Endothelial cell of umbilical vein (primary cell): Measurements from ENCODE around the gene CNGA4. TPM values are rescaled to one million over a fixed set of nuclear protein-coding genes. Genes with fewer than 3 reads are reported as not detected.

ENCODE experiments used
- BruUV-seq: library from RNA; stranded (reverse); fragments of 400-500 nt; replicated peaks from 2 replicates; lab custom pipeline; 2021; lab: Mats Ljungman, UMichigan
- CTCF ChIA-PET: fragments of 300-600, 350-600 bp; sonication (Branson Sonifier 250); formaldehyde crosslinking; loops from one replicate; lab custom pipeline; 2021; ENCODE audit warnings: antibody characterized with exemption, inconsistent platforms; lab: Charles Lee
- POLR2A ChIA-PET: fragments of 300-600, 350-600 bp; sonication (Branson Sonifier 250); formaldehyde crosslinking; loops from one replicate; lab custom pipeline; 2021; ENCODE audit warnings: antibody characterized with exemption, inconsistent platforms; lab: Charles Lee
- DNase-seq: peaks from one replicate; pipeline ENCODE4 v3.0.0-alpha.2; 2011; ENCODE audit warnings: low read depth, low spot score
- FAIRE-seq: peaks from 2 replicates; lab custom pipeline; 2011; peaks lifted over from hg19 to GRCh38; lab: Jason Lieb, UNC
- H2AFZ ChIP-seq: 2 replicates; pipeline ENCODE4 v1.6.0; 2012; ENCODE audit warnings: low read depth, low read length, control low read depth, inconsistent platforms
- H3K27ac ChIP-seq: 2 replicates; pipeline ENCODE4 v1.5.1; 2011; ENCODE audit warnings: low read depth, mild to moderate bottlenecking, control low read depth, low read length, moderate library complexity; ENCODE audit not compliant: insufficient read depth
- H3K27me3 ChIP-seq, 2 experiments: 2 replicates each; pipeline versions ENCODE4 v1.6.0 to v1.6.1; 2011; ENCODE audit warnings: low read length in 2 of 2, mixed read lengths in 1 of 2; ENCODE audit not compliant: control insufficient read depth in 2 of 2, insufficient read depth in 2 of 2
- H3K36me3 ChIP-seq, 2 experiments: 2 replicates in 1 of 2; 3 replicates in 1 of 2; pipeline ENCODE4 v1.5.1; 2011; ENCODE audit warnings: low read length in 2 of 2, mild to moderate bottlenecking in 1 of 2, moderate library complexity in 1 of 2; ENCODE audit not compliant: control insufficient read depth in 2 of 2, insufficient read depth in 2 of 2; ENCODE audit errors: extremely low read depth in 1 of 2
- H3K4me1 ChIP-seq: 3 replicates; pipeline ENCODE4 v1.5.1; 2011; ENCODE audit warnings: mild to moderate bottlenecking, low read length; ENCODE audit not compliant: control insufficient read depth, insufficient read depth; ENCODE audit errors: extremely low read depth
- H3K4me2 ChIP-seq: 2 replicates; pipeline ENCODE4 v1.6.1; 2011; ENCODE audit warnings: low read length, control low read depth, mixed read lengths; ENCODE audit not compliant: insufficient read depth
- H3K4me3 ChIP-seq, 3 experiments: fragments of 200-600 bp in 1 of 3; sonication (generic), shearing (Covaris generic) in 1 of 3; replicated peaks in 1 of 3; 2 replicates each; pipeline ENCODE4 v1.5.1; 2011 to 2016; ENCODE audit warnings: control low read depth in 3 of 3, low read length in 3 of 3, mild to moderate bottlenecking in 2 of 3, inconsistent platforms in 1 of 3, low read depth in 1 of 3, moderate library complexity in 1 of 3; ENCODE audit not compliant: insufficient read depth in 1 of 3
- H3K79me2 ChIP-seq: 2 replicates; pipeline ENCODE4 v1.6.0; 2012; ENCODE audit warnings: low read length, inconsistent platforms; ENCODE audit not compliant: control insufficient read depth, insufficient read depth
- H3K9ac ChIP-seq: replicated peaks from 2 replicates; pipeline ENCODE3; 2011; ENCODE audit warnings: low read length, control low read depth; ENCODE audit not compliant: insufficient read depth; ENCODE audit errors: extremely low read depth
- H3K9me1 ChIP-seq: replicated peaks from 3 replicates; pipeline ENCODE4 v1.6.0; 2011; ENCODE audit warnings: mild to moderate bottlenecking, low read length; ENCODE audit not compliant: control insufficient read depth, insufficient read depth; ENCODE audit errors: extremely low read depth
- H3K9me3 ChIP-seq: replicated peaks from 2 replicates; pipeline ENCODE4 v1.5.1; 2012; ENCODE audit warnings: low read length, inconsistent platforms; ENCODE audit not compliant: control insufficient read depth, insufficient read depth
- H4K20me1 ChIP-seq: replicated peaks from 2 replicates; pipeline ENCODE3; 2011; ENCODE audit warnings: mild to moderate bottlenecking, low read length; ENCODE audit not compliant: control insufficient read depth, insufficient read depth; ENCODE audit errors: extremely low read depth
- EZH2 ChIP-seq: IDR thresholded peaks from 2 replicates; pipeline ENCODE4 v1.6.1; 2012; ENCODE audit warnings: borderline replicate concordance, low read depth, mild to moderate bottlenecking, moderate library complexity, low read length, inconsistent platforms; ENCODE audit not compliant: severe bottlenecking
- GATA2 ChIP-seq: IDR thresholded peaks from 2 replicates; pipeline ENCODE4 v1.7.0; 2011; ENCODE audit warnings: low read depth, mild to moderate bottlenecking, moderate library complexity, mixed read lengths, low read length; ENCODE audit not compliant: insufficient read length, insufficient read depth
- POLR2A ChIP-seq: IDR thresholded peaks from 2 replicates; pipeline ENCODE4 v1.6.1; 2012; ENCODE audit warnings: low read depth, mild to moderate bottlenecking, control low read depth, low read length
- dilution Hi-C: fragments of 300-500 bp; cut with MboI; formaldehyde crosslinking; loops from one replicate; pipeline ENCODE4 v1.15.0; 2019; ENCODE audit warnings: low sequenced_read_pairs; ENCODE audit not compliant: extremely low pct_ligation_motif_present
- intact Hi-C: fragments of 100-400 bp; cut with micrococcal nuclease; formaldehyde crosslinking; loops from one replicate; pipeline ENCODE4 v1.10.0; 2022
- polyA plus RNA-seq, 4 experiments: library from polyadenylated mRNA; depleted of rRNA in 3 of 4; stranded (reverse) in 3 of 4; unstranded in 1 of 4; fragments of >200 nt; gene quantifications; 2 replicates each; pipeline versions ENCODE4 v1.2.1 to v1.2.3, GENCODE V29; 2011 to 2012; ENCODE audit warnings: missing spikeins in 1 of 4
- total RNA-seq: library from RNA; stranded (reverse); gene quantifications from 2 replicates; pipeline ENCODE4 v1.2.3, GENCODE V29; 2021
- TF ChIP-seq, protein P1 (sequence below), 2 donors: IDR thresholded peaks; 1 replicate in 1 of 2; 2 replicates in 1 of 2; pipeline ENCODE4 v1.5.1; 2011; ENCODE audit warnings: low read length in 2 of 2, mild to moderate bottlenecking in 2 of 2, moderate library complexity in 2 of 2, control low read depth in 1 of 2, inconsistent platforms in 1 of 2, low read depth in 1 of 2; ENCODE audit not compliant: insufficient read depth in 1 of 2; ENCODE audit errors: extremely low read depth in 1 of 2

The CNGA4 gene
- total and polyA plus RNA-seq, 2 donors (not counting 3 experiments of a cell fraction or from before 2014, with no cell fraction given), result 0.11 TPM; not detected in 1

DNA sequence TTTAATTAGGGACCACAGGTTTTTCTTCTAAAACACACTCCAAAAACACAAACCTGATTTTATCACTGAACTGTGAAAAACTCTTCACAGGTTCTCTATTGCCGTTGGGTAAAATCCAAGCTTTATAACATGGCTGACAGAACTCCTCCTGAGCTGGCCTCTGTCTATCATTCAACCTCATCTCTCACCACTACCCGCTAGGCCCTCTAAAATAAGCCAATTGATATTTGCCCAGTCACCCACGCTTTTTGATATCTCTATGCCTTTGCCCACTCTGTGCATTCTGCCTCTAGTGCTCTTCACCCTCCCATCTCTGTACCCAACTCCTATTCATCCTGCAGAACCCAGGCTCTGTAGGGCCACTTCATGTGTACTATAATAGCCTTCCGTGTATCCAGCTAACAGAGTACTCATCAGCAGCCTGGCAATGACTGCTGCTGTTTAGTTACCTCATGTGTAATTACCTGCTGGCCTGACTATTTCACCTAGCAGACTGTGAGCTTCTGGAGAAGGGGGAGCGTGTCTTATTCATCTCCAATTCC, 1.1 kb upstream of the CNGA4 start:
- Histone ChIP-seq H4K20me1 (no peaks in the 10 kb centered on the region), H3K27me3 (peaks cover 3 to 12% of the 10 kb centered on the region in 2 experiments), H2AFZ (no peak overlapping the region), H3K9ac (no peak overlapping the region), H3K4me2 (no peak overlapping the region), H3K79me2 (peaks cover 12% of the 10 kb centered on the region), H3K4me1 (peaks cover 6% of the 10 kb centered on the region), H3K27ac (no peak overlapping the region), H3K9me3 (no peaks in the 10 kb centered on the region), H3K4me3 (no peak overlapping the region), H3K36me3 (no peaks in the 10 kb centered on the region), H3K9me1 (no peaks in the 10 kb centered on the region)
- intact Hi-C loops (loop anchor here (10.0 kb wide), 2 partner anchors 643 to 1633 kb away; partner anchors contain the start of genes TRIM6 and TRIM68), dilution Hi-C loops (no loop called here)
- no peak for TF ChIP-seq POLR2A
- TF ChIP-seq GATA2, result no peak
- DNase-seq (no peak), FAIRE-seq (no peak)
- BruUV-seq, result no TSS peak
- POLR2A ChIA-PET, result no interaction called here
- CTCF ChIA-PET, result interaction anchor here (1.0 to 4.3 kb wide), 7 partner anchors 10 to 125 kb away, joined by 3 to 40 read pairs (median 5); no protein-coding TSS in a partner anchor

DNA sequence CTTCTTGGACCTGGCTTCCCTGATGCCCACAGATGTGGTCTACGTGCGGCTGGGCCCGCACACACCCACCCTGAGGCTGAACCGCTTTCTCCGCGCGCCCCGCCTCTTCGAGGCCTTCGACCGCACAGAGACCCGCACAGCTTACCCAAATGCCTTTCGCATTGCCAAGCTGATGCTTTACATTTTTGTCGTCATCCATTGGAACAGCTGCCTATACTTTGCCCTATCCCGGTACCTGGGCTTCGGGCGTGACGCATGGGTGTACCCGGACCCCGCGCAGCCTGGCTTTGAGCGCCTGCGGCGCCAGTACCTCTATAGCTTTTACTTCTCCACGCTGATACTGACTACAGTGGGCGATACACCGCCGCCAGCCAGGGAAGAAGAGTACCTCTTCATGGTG, 1.2 kb downstream of the CNGA4 start:
- intact Hi-C loops, result no loop called here

More for the DNA sequence above, 1.2 kb downstream of the CNGA4 start:
- H3K79me2 ChIP-seq, result no peaks in the 10 kb centered on the region
- no peak for FAIRE-seq
- dilution Hi-C loops, result no loop called here
- H3K9me3 ChIP-seq, result no peaks in the 10 kb centered on the region
- no peak overlapping the region for H3K9ac ChIP-seq
- no peak overlapping the region for H2AFZ ChIP-seq
- no peaks in the 10 kb centered on the region for H3K9me1 ChIP-seq
- no peak overlapping the region for H3K27ac ChIP-seq
- no peak overlapping the region for H3K4me2 ChIP-seq
- H3K36me3 ChIP-seq, result no peaks in the 10 kb centered on the region
- H4K20me1 ChIP-seq, result no peaks in the 10 kb centered on the region
- ChIA-PET POLR2A (no interaction called here), CTCF (interaction anchor here (1.1 to 4.1 kb wide), 2 partner anchors 11 to 113 kb away, joined by 3 to 15 read pairs; no protein-coding TSS in a partner anchor)
- no TSS peak for BruUV-seq
- no peaks in the 10 kb centered on the region for H3K4me1 ChIP-seq
- DNase-seq, result no peak
- peaks cover 12 to 14% of the 10 kb centered on the region in 2 experiments for H3K27me3 ChIP-seq
- TF ChIP-seq, protein P1, sequence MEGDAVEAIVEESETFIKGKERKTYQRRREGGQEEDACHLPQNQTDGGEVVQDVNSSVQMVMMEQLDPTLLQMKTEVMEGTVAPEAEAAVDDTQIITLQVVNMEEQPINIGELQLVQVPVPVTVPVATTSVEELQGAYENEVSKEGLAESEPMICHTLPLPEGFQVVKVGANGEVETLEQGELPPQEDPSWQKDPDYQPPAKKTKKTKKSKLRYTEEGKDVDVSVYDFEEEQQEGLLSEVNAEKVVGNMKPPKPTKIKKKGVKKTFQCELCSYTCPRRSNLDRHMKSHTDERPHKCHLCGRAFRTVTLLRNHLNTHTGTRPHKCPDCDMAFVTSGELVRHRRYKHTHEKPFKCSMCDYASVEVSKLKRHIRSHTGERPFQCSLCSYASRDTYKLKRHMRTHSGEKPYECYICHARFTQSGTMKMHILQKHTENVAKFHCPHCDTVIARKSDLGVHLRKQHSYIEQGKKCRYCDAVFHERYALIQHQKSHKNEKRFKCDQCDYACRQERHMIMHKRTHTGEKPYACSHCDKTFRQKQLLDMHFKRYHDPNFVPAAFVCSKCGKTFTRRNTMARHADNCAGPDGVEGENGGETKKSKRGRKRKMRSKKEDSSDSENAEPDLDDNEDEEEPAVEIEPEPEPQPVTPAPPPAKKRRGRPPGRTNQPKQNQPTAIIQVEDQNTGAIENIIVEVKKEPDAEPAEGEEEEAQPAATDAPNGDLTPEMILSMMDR (IDR thresholded peaks at IDR 0.05; ENCODE audit: extremely low read depth in 1 of 2, insufficient read depth in 1 of 2, low read depth in 1 of 2, low read length in 2 of 2), result no peak
- no peak for TF ChIP-seq EZH2
- H3K4me3 ChIP-seq, result no peak overlapping the region
